Subcutaneous adipose tissue (tissue), 4 donors: ENCODE results near the gene H2BK1. TPM values are rescaled to one million over a fixed set of nuclear protein-coding genes. Genes with fewer than 3 reads are reported as not detected.

Experiments used
- total RNA-seq, 4 donors: library from RNA; depleted of rRNA; stranded (reverse); fragments of >200 nt; gene quantifications; one replicate each; pipeline ENCODE4 v1.1.0, GENCODE V29; 2016
- TF ChIP-seq, protein P1 (sequence below): fragments of 450-650 bp; IDR thresholded peaks from one replicate; pipeline ENCODE4 v1.5.1; 2016; ENCODE audit warnings: low read depth, mild to moderate bottlenecking, control low read depth, antibody characterized with exemption, moderate library complexity

H2BK1 gene
- total RNA-seq, 4 donors from 2014 or later: not detected

GRCh38 chr7:151235091-151235787 is 25.0 kb upstream of the H2BK1 start:
- TF ChIP-seq, protein P1, sequence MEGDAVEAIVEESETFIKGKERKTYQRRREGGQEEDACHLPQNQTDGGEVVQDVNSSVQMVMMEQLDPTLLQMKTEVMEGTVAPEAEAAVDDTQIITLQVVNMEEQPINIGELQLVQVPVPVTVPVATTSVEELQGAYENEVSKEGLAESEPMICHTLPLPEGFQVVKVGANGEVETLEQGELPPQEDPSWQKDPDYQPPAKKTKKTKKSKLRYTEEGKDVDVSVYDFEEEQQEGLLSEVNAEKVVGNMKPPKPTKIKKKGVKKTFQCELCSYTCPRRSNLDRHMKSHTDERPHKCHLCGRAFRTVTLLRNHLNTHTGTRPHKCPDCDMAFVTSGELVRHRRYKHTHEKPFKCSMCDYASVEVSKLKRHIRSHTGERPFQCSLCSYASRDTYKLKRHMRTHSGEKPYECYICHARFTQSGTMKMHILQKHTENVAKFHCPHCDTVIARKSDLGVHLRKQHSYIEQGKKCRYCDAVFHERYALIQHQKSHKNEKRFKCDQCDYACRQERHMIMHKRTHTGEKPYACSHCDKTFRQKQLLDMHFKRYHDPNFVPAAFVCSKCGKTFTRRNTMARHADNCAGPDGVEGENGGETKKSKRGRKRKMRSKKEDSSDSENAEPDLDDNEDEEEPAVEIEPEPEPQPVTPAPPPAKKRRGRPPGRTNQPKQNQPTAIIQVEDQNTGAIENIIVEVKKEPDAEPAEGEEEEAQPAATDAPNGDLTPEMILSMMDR: no peak

GRCh38 chr7:151233804-151234203 is 23.5 kb upstream of the H2BK1 start:
- TF ChIP-seq, protein P1: no peak

- TF ChIP-seq, protein P1: no peak
Measured at GRCh38 chr7:151232917-151233701, 22.8 kb upstream of the H2BK1 start.

GRCh38 chr7:151232091-151232916 is 22.0 kb upstream of the H2BK1 start, which contains the start of gene CHPF2:
TSS of gene CHPF2 (plus strand) at chr7:151232483. CDS start at chr7:151234012, 1,529 bp downstream.
- TF ChIP-seq, protein P1: no peak

DNA sequence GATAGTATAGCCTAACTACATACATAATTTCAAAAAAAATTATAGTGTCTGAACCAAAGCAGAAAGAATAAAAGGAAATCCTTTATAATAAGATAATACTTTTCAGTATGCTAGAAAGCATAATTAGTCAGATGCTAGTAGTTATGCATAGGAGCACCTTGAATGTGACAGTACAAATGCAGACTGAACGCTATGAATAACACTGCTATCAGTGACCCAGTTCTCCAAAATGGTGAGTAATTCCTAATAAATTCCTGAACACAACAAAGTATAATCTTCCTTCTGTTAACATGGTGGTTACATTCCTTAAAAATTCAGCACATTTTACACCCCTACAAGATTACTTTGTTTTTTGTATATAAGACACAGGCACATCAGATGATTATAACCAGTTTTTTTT is 20.8 kb upstream of the H2BK1 start:
- TF ChIP-seq, protein P1: no peak

GRCh38 chr7:151229249-151229648 is 19.0 kb upstream of the H2BK1 start:
- TF ChIP-seq, protein P1: no peak
